GM18861 (cell line): ENCODE measurements around the gene C1QTNF3.
"Not testable (repeated sequence)": the region's sequence is repeated elsewhere in the genome, so short reads cannot be mapped to it uniquely, and the experiment has no call there.

Experiments used
- ATAC-seq: cut with Tn5 transposase; IDR thresholded peaks from one replicate; pipeline ENCODE4 v1.9.1; 2021; ENCODE audit not compliant: unreplicated experiment

The C1QTNF3 gene

DNA sequence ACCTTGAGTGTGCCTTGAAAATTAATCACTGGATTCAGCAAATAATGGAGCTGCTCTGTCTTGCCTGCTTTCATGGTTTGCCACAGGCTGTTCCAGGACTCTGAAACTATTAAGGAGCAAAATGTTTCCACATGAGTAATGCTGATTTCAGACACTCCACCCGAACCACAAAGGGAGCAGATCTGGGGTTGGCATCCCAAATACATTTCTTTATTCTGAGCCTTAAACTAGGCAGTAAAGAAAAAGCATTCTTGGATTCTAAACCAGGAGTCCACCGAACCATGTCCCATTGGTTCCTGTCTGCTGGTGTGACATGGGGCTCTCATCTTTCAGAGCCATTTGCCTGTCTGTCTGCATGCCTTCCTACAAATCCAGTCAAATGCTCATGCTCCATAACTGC, 10.1 kb upstream of the C1QTNF3 start:
- no peak for ATAC-seq

DNA sequence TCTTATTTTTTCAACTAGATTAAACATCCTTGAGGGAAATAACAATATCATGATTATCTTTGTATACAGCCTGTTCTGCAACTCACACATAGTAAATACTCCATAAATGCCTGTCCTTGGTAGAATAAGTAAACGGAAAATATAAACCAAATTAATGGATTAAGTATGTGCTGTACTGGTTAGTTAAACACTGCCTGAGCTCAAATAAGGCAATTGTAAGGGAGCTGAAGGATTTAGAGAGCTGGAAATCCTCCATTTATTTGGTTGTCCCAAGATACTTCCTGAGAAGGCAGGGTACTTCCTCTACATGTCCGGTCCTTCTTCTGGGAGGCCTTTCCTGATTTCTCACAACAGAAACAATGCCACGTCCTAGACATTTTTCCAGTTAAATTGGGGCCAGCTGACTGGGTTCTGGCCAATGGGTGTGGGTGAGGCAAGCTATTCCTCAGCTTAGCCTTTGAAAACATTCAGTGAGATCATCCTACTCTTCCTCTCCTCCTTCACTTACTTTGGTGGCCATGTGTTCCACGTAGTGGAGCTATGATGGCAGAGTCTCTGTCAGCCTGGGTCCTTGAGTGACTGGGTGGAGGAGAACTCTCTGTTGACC, 8.5 kb upstream of the C1QTNF3 start:
- no peak for ATAC-seq

DNA sequence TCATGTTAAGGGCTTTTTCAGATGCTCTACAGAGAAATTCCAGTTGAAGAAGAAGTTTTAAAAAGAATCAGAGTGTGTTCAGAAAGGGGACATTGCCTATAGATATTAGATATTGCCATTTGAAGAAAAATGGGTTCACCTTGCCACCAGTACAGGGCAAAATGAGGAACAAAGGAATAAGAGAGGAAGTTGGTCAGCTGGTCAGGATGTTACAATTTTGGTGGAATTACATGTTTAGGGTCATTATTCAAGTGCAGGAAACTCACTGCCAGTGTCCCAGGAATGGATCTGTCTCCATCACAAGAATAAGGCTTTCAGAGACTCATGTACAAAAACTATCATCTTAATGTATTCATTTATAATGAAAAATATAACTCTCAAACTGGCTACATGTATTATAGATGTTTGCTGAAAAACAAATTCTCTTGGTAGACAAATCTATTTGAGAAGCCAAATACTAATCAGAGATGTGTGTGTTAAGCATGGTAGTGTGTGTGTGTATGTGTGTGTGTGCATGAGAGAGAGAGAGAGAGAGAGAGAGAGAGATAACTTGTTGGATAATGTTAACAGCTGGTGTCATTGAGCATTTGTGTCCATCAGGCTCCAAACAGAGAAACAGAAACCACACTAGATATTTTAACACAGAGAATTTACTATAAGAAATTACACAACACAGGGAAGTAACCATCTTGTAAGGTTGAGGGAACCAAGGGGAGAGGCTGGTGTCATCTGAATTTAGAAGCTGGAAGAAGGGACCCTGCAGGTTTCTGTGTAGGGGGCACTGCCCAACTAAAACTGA, 5.0 kb upstream of the C1QTNF3 start:
- no peak for ATAC-seq

DNA sequence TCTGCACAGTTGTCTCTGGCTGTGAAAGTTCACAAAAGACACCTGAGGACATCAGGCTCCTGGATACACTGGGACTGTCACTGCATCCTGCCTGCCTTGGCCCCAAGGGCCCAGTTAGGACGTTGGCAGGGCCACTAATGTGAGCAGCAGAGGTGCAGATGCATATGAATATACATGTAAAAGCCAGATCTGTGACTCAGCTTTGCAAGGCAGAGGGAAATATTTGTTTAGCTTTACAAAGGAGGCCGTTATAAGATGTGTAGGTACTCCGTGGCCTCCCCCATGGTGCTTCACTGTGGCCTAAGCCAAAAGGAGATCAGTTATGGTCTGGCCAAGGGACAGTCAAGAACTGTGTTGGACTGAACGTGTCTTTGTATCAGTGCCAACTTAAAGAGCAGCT, 4.1 kb upstream of the C1QTNF3 start:
- no peak for ATAC-seq

DNA sequence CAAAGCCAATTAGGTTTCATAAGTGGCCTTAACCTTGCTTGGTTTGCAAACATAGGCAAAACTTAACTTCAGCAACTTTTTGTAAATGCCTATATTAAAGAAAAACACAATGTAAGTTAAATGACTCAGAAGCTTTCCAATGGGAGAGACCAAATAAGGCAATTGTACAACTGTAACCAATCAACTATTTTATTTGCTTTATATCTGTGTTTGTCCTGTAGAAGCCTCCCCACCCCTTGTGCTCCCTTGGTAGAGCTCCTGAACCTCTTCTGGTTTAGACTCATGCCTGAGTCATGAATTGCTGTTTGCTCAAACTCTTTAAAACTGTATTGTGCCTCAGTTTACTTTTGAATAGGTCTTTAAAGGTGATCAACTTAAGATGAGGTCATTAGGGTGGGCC, 3.0 kb upstream of the C1QTNF3 start:
- no peak for ATAC-seq

DNA sequence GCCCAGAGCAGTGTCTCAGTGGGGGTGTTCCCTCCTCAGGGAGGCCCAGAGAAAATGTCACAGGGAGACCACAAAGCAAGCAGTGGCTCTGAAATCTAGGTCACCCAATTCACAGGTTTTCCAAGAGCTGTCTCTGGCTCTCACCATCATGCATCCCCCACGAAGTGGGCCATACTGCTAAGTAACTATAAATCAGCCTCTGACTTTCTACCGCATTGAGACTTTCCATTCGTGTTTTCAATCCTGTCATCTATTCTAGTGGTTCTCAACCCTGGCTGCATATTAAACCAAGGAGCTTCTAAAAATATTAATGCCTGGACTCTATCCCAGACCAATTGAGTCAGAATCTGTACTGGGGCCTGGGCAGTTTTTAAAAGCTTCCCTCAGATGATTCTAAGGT, 2.0 kb upstream of the C1QTNF3 start:
- ATAC-seq, result no peak

DNA sequence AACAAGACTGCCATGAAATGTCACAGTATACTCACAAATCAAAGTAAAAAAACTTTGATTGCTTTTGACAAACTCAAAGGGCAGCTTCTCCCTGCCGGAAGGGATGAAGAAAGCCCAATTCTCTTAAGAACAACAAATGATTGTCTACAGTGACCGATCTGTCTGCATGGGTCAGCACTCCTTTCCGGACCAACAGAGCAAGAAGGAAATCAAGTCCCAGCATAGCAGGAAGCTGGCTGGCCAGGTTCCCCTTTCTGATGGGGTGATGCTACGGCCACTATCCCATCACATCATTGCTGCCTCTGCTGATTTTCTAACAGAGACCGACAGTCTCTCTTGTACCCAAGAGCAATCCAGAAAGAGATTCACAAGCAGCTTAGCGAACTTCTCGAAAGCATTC, 692 bp downstream of the C1QTNF3 start:
- ATAC-seq, result no peak

DNA sequence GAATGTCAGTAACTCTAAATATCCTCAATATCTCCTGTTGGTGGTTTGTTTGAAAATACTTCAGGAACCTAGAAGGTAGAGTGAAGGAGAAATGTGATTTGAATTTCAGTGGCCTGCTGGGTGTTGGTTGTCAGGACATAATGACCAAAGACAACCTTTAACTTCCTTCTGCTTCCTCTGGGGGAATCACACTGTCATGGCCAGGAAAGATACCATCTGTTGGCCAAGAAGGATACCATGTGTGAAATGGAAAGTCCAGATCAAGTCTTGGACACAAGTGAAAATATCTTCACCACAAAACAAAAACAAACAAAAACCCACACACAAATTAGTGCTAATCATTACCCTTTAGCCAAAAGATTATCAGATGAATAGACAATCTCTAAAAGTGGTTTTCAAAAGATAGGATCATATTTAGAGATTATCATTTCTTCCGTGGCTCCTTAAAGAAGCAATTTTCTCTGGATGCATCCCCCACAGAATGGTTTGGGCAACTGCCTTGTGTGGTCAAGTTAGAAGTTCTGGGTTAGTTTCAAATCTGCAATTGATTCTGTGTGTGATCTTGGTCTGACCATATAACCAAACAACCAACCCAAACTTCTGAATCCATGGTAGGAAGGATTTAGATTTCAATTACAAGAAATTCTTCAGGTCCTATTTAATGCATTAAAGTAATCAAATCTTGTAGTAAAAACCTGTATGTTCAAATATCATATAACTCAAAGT, 1.6 kb downstream of the C1QTNF3 start:
- ATAC-seq, result no peak

DNA sequence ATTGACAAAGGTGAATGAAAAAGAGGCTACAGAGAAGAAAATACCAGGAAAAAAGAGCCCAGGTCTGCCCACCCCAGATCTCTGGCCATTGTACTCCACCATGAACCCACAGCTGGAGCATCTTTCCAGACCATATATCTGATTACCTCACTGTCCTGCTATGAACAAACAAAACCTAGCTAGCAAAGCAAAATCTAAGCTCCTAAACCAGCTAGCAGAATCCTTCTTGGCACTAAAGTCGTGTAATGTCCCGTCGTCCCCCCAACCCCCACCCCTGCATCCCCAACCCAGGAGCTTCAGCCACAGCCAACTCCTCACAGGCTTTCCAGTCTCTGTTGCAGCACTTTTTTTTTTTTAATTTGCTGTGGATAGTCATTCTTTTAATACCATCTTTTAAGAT, 2.5 kb downstream of the C1QTNF3 start:
- ATAC-seq, result no peak

DNA sequence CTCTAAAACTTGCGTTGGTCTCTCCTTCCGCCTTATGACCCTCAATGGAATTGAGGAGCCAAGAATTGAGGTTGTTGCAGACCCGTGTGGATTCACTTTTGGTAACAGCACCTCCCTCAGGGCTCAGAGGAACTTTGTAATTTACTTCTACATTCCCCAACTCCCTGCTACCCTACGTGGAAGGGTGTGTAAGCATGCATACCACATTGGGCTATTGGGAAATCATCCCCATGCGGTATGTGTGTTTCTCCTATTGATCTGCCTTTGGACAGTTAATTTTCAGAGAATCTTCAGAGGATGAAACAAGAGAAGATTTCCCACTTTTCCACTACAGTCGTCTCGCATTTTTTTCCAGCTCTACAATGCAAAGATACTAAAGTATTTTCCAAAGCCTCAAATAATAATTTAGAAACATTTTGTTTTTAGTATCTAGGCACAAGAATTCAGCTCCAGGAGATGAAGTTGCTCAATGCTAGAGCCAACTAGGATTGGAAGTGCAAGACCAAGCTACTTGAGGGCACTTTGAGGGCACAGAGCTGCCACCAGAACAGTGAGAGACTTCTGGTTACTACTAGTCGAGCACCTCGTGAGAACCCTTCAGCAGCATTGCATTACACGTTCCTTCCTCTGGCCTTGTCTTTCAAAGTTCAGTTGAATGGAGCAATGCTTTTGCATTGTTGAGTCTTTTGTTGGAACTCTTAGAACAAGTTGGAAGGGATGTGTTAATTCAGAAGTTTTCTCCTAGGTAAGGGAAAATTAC, 3.4 kb downstream of the C1QTNF3 start:
- no peak for ATAC-seq

DNA sequence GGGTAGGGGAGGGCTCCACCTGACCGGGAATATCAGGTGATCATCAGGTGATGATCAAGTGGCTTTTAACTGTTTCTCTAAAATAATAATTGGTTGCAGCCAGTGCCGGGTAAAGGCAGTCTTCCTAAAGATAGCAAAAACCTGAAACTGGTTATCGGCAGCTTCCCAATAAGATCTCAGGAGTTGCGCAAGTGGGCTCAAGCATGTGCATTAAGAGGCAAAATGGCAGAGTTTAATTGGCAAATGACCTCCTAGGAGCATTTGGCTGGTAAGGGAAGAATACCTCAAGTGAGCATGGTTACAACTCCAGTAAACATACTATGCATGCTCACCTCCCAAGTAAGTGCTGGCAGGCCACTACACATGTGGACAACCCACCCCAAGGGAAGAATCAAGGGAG, 4.2 kb downstream of the C1QTNF3 start:
- ATAC-seq, result no peak

DNA sequence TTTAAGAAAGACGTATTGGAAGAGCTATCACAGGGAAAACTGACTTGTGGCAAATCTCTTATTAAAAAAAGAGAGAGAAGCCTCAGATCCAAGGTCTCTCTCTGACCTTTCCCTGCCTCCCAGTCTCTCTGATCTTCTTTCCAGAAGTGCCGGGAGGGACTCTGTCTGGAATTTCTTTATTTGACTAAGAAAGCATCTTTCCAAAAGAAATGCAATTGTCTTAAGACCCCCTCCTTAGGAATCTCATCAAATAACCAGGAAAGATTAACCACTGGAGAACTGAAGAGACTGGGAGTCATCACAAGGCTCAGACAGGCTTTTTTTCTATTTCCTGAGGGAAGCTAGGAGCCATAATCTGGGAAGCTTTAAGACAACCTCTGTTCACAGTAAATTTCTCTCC, 4.6 kb downstream of the C1QTNF3 start:
- ATAC-seq, result no peak

DNA sequence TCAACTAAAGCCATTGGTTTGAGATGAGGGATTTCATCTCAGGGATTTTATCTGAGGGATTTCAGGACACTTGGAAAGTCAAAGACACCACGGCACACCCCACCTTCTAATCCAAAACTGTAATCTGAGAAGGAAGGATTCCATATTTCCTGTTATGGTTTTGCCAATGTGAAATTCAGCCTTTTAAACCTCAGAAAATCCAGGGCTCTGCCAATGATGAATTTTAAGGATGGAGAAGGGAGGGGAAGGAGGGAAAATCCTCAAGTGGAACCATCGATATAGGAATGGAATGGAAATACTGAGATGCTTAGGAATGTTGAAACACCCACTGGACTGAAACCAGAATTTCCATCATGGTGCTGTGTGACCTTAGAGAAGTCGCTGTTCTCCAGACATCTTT, 5.3 kb downstream of the C1QTNF3 start:
- ATAC-seq, result no peak

DNA sequence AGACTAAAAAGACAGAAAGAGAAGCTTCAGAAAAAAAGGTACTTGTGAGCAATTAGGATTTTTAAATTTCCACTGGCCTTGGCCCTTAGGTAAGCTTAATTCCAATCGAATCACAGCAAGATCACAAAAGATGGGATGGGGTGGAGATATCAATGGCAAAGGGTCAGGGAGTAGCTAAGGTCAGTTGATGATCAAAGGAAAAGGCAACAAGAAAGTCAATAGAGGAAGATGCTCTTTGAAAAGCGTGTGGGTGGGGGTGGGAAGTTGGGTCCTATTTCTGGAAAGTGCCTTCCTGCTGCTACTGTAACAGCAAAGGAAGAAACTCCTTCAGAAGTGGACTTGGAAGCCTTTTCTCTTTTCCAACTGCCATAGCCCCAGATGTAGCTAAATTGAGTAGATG, 7.3 kb downstream of the C1QTNF3 start:
- no peak for ATAC-seq

DNA sequence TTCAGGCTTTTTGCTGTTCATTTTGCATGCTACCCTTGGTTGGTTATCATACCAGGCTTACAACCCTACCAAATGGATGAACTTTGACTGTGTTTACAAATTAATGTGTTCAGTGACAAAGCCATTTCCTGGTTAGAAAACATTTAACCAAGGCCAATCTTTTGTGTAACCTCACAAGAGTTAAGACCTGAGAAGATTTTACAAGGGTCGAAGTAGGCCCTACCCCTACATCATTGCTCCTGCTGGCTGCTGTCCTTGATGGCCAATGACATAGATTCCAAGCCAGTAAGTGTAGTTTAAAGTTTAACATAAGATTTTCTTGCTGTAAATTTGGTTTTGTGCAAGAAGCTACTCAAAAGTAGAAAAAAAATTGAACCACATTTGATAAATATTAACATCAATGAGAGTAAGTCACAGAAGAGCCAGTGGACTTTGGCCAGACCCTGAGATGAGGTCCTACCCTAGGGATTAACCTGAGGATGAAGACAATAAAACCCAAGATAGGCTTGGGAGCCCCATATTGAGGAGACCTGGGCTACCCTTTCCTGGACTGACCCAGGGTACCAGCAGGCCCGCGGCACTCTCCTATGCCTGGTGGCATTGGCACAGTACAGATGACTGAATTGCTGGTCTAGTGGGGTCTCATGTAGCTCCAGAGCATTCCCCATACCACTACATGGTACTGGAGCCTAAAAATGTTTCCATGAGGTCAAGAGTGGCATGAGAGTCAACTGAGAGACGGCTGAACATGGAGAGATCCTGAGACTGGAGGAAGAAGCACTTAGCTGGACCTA, 8.3 kb downstream of the C1QTNF3 start:
- ATAC-seq, result peak; percentile 94

DNA sequence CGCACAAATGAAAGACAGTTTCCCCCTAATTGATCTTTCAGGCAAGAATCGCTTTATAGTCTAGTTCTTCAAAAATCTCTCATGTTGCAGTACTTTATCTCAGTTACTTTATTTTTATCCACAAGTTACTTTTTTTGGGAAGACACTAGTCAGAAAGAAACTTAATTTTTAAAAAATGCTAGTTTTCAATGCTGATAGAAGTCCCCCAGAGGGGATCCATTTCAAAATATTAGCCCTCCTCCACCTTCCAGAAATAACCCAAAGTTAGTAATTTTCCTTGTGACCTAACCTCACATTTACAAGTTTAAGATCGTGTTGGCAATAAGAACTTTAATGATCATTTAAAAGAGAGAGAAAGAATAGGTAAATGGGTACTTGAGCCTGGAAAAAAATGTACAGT, 11.0 kb downstream of the C1QTNF3 start:
- ATAC-seq, result no peak

DNA sequence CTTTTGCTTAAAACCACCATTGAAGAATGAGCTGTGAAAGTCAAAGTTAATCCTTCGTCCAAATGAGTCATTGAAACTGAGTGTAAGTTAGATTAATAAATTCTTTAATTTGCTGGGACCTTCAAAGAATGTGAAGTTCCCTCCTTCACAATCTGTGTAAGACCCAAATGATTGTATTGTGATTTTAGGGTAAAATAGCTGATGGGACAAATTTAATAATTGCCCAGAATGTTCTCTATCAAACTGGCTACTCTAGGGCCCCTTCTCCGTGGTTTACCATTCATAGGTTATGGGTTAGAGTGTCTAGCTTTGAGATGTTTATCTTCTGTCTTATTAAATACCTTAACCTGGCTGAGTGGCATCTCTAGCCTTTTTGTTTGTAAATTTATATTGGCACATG, 11.9 kb downstream of the C1QTNF3 start:
- ATAC-seq, result no peak

DNA sequence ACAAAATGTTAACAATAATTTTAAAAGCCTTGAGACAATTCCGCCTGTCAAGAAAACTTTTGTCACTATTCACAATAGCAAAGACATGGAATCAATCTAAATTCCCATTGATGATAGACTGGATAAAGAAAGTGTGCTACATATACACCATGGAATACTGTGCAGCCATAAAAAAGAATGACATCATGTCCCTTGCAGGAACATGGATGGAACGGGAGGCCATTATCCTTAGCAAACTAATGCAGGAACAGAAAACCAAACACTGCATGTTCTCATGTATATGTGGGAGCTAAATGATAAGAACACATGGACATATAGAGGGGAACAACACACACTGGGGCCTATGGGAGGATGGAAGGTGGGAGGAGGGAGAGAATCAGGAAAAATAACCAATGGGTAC, 12.4 kb downstream of the C1QTNF3 start:
- not testable (repeated sequence) for ATAC-seq

DNA sequence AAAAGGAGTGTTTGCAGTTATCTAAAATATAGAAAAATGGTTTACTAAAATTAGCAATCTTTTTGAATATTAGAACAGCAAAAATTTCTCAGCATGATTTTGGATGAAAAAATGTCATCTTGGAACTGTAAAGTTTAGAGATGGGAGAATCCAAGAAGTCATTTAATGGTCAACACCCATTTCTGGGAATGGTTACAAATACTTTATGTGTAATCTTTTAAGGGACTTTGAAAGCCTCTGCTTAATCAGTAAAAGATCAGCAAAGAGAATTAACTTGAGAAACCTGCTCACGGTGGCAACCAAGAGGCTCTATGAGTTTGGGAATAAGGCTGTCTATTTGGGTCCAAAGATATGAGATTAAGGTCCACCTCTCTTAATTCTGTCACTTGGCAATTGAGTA, 13.0 kb downstream of the C1QTNF3 start:
- no peak for ATAC-seq

DNA sequence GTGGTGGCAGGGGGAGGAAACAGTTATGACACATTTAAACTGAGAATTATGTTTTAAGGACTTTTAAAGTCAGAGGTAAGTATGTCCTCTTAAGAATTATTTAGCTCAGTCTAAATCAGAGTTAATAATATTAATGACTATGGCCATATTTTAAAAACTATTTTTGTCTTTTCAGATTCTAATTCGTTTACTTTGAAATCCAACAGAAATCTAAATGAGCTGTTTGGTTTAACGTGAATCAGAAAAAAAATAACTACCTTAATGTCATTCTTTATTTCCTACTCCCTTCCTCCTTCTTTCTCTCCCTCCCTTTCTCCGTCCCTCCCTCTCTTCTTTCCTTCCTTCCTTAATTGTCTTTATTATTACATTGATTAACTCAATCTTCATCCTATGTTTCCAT, 14.7 kb downstream of the C1QTNF3 start:
- ATAC-seq, result no peak
